ENCODE data around the gene LNX2. TPM values are rescaled to one million over a fixed set of nuclear protein-coding genes. Genes with fewer than 3 reads are reported as not detected.
A peak's percentile ranks its signal among the peaks of the same experiment; 100 is the strongest.

Gene LNX2
- total RNA-seq, 6 experiments from 2014 or later: 3.9 to 5.3 (median 5.2) TPM

- DNase-seq: no peak
- no peaks in the 10 kb centered on the region; the same call in 1 of the 2 replicates for H3K27me3 Mint-ChIP-seq (ENCODE audit: insufficient read depth)
- peaks cover 30% of the 10 kb centered on the region for H3K4me1 Mint-ChIP-seq (ENCODE audit: low read depth)
- no peak overlapping the region for H3K4me3 Mint-ChIP-seq
- TF ChIP-seq, protein P1, sequence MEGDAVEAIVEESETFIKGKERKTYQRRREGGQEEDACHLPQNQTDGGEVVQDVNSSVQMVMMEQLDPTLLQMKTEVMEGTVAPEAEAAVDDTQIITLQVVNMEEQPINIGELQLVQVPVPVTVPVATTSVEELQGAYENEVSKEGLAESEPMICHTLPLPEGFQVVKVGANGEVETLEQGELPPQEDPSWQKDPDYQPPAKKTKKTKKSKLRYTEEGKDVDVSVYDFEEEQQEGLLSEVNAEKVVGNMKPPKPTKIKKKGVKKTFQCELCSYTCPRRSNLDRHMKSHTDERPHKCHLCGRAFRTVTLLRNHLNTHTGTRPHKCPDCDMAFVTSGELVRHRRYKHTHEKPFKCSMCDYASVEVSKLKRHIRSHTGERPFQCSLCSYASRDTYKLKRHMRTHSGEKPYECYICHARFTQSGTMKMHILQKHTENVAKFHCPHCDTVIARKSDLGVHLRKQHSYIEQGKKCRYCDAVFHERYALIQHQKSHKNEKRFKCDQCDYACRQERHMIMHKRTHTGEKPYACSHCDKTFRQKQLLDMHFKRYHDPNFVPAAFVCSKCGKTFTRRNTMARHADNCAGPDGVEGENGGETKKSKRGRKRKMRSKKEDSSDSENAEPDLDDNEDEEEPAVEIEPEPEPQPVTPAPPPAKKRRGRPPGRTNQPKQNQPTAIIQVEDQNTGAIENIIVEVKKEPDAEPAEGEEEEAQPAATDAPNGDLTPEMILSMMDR (IDR thresholded peaks at IDR 0.05): no peak
- no peak overlapping the region for H3K27ac Mint-ChIP-seq
- H3K36me3 Mint-ChIP-seq (ENCODE audit: low read depth): peaks cover 18% of the 10 kb centered on the region
- peaks cover 5% of the 10 kb centered on the region; the same call in 1 of the 2 replicates for H3K9me3 Mint-ChIP-seq
Observed at GRCh38 chr13:27570906-27571305, 49.4 kb downstream of the LNX2 start.

DNA sequence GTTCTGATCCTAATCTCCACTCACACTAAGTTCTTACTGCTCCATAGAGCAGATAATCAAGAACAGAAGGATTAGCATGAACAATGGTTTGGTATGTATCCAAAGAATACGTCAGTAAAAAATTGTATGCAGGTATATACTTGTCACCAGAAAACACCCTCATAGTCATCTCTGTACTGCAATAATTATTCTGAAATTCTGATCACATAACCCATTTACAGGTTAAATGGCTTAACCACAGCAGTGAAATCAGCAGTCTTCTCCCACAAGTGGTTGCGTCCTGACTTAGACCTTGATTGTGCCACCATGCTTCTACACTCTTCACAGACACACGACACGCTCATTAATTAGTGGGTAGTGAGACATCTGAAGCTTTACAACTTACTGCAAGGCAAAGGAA, 50.9 kb downstream of the LNX2 start:
- TF ChIP-seq, protein P1 (IDR thresholded peaks at IDR 0.05): no peak
- Mint-ChIP-seq H3K36me3 (ENCODE audit: low read depth) (peaks cover 5% of the 10 kb centered on the region), H3K27ac (no peak overlapping the region), H3K4me3 (no peak overlapping the region), H3K4me1 (ENCODE audit: low read depth) (peaks cover 25% of the 10 kb centered on the region), H3K27me3 (ENCODE audit: insufficient read depth) (no peaks in the 10 kb centered on the region), H3K9me3 (peaks cover 5% of the 10 kb centered on the region; the same call in 1 of the 2 replicates)
- DNase-seq: no peak

DNA sequence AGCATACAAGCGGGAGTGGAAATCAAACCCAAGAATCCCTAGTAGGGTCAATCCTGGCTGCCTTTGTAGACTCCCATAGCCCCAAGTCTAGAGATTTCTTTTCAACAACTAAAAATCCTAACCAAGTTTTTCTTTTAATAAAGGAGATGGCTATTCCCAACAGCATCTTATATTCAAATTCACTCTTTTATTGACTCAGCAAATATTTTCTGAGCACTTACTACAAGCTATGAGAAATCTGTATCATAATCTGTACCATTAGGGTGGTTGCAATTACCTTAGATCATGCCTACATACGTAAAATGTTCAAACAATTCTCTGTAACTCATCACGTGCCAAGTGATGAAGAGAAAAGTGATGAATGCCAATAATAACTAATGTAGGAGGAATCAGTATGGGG, 54.5 kb downstream of the LNX2 start:
- TF ChIP-seq, protein P1 (IDR thresholded peaks at IDR 0.05): no peak
- H3K36me3 Mint-ChIP-seq (ENCODE audit: low read depth): no peaks in the 10 kb centered on the region
- no peak overlapping the region for H3K27ac Mint-ChIP-seq
- no peaks in the 10 kb centered on the region for H3K9me3 Mint-ChIP-seq
- H3K4me3 Mint-ChIP-seq: no peak overlapping the region
- H3K4me1 Mint-ChIP-seq (ENCODE audit: low read depth): no peaks in the 10 kb centered on the region
- DNase-seq: no peak
- H3K27me3 Mint-ChIP-seq (ENCODE audit: insufficient read depth): no peaks in the 10 kb centered on the region

DNA sequence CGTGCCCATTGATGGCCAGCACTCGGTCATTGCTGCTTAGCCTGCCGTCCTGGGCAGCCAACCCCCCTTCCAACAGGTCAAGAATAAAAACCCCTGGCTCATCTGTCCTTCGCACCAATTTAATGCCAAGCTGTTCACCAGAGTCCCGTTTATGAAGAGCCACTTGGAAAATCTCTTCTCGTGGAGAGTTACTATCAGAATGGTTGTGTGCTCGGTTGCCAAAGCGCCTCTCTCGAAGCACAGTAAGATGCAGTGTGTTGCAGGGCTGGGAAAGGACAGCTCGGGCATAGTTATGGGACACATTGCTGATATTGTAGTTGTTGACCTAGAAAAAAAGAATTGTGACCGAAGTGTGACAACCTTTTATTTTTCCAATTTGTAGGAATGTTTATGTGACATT, 57.9 kb downstream of the LNX2 start:
- TF ChIP-seq, protein P1 (IDR thresholded peaks at IDR 0.05): no peak
- Mint-ChIP-seq H3K9me3 (no peaks in the 10 kb centered on the region), H3K4me1 (ENCODE audit: low read depth) (no peaks in the 10 kb centered on the region), H3K27me3 (ENCODE audit: insufficient read depth) (no peaks in the 10 kb centered on the region), H3K27ac (no peak overlapping the region), H3K36me3 (ENCODE audit: low read depth) (no peaks in the 10 kb centered on the region), H3K4me3 (no peak overlapping the region)
- no peak for DNase-seq

DNA sequence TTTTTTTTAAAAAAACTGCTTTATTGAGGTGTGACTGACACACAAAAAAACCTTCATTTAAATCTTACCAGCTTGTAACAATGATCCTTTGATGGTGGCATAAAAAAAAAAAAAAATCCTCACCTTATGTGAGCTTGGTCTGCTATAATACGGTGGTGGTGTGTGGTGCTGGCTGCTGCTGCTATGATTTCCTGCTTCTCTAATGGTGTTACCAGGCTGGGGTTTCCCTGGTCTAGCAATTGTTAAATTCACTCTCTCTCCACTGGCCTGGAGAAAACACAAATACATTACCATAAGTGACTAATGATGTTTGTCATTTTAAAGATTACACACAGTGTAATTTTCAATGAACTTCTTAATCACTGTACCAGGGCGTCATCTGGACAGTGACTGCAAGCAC, 60.6 kb downstream of the LNX2 start:
- Mint-ChIP-seq H3K27ac (no peak overlapping the region), H3K4me1 (ENCODE audit: low read depth) (no peaks in the 10 kb centered on the region), H3K27me3 (ENCODE audit: insufficient read depth) (no peaks in the 10 kb centered on the region), H3K4me3 (no peak overlapping the region), H3K9me3 (no peaks in the 10 kb centered on the region), H3K36me3 (ENCODE audit: low read depth) (peaks cover 12% of the 10 kb centered on the region; the same call in 1 of the 2 replicates)
- TF ChIP-seq, protein P1 (IDR thresholded peaks at IDR 0.05): no peak
- DNase-seq: no peak

- Mint-ChIP-seq H3K4me1 (ENCODE audit: low read depth) (no peaks in the 10 kb centered on the region), H3K27me3 (ENCODE audit: insufficient read depth) (no peaks in the 10 kb centered on the region), H3K27ac (no peak overlapping the region), H3K4me3 (no peak overlapping the region), H3K36me3 (ENCODE audit: low read depth) (peaks cover 12% of the 10 kb centered on the region; the same call in 1 of the 2 replicates), H3K9me3 (no peaks in the 10 kb centered on the region)
- peak; percentile 21 for DNase-seq
- TF ChIP-seq, protein P1 (IDR thresholded peaks at IDR 0.05): 0 out of 2 replicates have a peak, but pooled peaks have one; percentile 25
Observed at GRCh38 chr13:27556109-27556508, 64.2 kb downstream of the LNX2 start.

Data from HFFc6 (cell line).